Nephron (organoid): ENCODE measurements around the gene MID1.

Source experiments
- H3K27ac Mint-ChIP-seq, 3 experiments: 2 replicates each; pipeline ENCODE4 v1.8.0; 2020; ENCODE audit warnings: mixed read lengths in 3 of 3, mild to moderate bottlenecking in 2 of 3, moderate library complexity in 1 of 3
- H3K27me3 Mint-ChIP-seq: 2 replicates; pipeline ENCODE4 v1.8.0; 2021; ENCODE audit warnings: low read depth, mild to moderate bottlenecking, moderate library complexity, mixed read lengths
- H3K36me3 Mint-ChIP-seq: 2 replicates; pipeline ENCODE4 v1.8.0; 2020; ENCODE audit warnings: low read depth, mixed read lengths
- H3K4me1 Mint-ChIP-seq: 2 replicates; pipeline ENCODE4 v1.8.0; 2020; ENCODE audit warnings: mixed read lengths
- H3K4me3 Mint-ChIP-seq, 3 experiments: 2 replicates each; pipeline ENCODE4 v1.8.0; 2020; ENCODE audit warnings: mild to moderate bottlenecking in 3 of 3, mixed read lengths in 3 of 3, moderate library complexity in 2 of 3
- H3K9me3 Mint-ChIP-seq: 2 replicates; pipeline ENCODE4 v1.8.0; 2020; ENCODE audit warnings: mixed read lengths
- CTCF ChIP-seq, 3 experiments: fragments of 200-600 bp; sonication (generic); IDR thresholded peaks; one replicate each; pipeline ENCODE4 v1.5.0; 2021; ENCODE audit warnings: antibody characterized with exemption in 3 of 3; ENCODE audit not compliant: unreplicated experiment in 3 of 3

The MID1 gene

GRCh38 chrX:10536744-10537143, 83.6 kb downstream of the MID1 start:
- no peaks in the 10 kb centered on the region for H3K9me3 Mint-ChIP-seq
- no peaks in the 10 kb centered on the region for H3K27me3 Mint-ChIP-seq
- TF ChIP-seq CTCF (IDR thresholded peaks at IDR 0.05; ENCODE audit: unreplicated experiment in 3 of 3): no peak
- peaks cover 20% of the 10 kb centered on the region for H3K4me1 Mint-ChIP-seq
- no peaks in the 10 kb centered on the region for H3K36me3 Mint-ChIP-seq
- H3K27ac Mint-ChIP-seq: peak overlapping the region in 2 of 3 experiments; percentile 39 to 44
- H3K4me3 Mint-ChIP-seq: no peak overlapping the region

GRCh38 chrX:10534611-10535010, 85.8 kb downstream of the MID1 start:
- no peak overlapping the region for H3K27ac Mint-ChIP-seq
- no peak overlapping the region for H3K4me3 Mint-ChIP-seq
- H3K4me1 Mint-ChIP-seq: peaks cover 20% of the 10 kb centered on the region
- H3K27me3 Mint-ChIP-seq: no peaks in the 10 kb centered on the region
- TF ChIP-seq CTCF (IDR thresholded peaks at IDR 0.05; ENCODE audit: unreplicated experiment in 3 of 3): no peak
- H3K36me3 Mint-ChIP-seq: no peaks in the 10 kb centered on the region
- H3K9me3 Mint-ChIP-seq: no peaks in the 10 kb centered on the region

GRCh38 chrX:10533696-10534365, 86.6 kb downstream of the MID1 start:
- Mint-ChIP-seq H3K4me1 (peaks cover 13% of the 10 kb centered on the region), H3K4me3 (no peak overlapping the region), H3K27me3 (no peaks in the 10 kb centered on the region), H3K27ac (no peak overlapping the region), H3K9me3 (no peaks in the 10 kb centered on the region), H3K36me3 (no peaks in the 10 kb centered on the region)
- TF ChIP-seq CTCF (IDR thresholded peaks at IDR 0.05; ENCODE audit: unreplicated experiment in 3 of 3): no peak

- no peak for TF ChIP-seq CTCF (IDR thresholded peaks at IDR 0.05; ENCODE audit: unreplicated experiment in 3 of 3)
- Mint-ChIP-seq H3K4me3 (no peak overlapping the region), H3K27ac (no peak overlapping the region), H3K4me1 (peaks cover 5% of the 10 kb centered on the region), H3K36me3 (no peaks in the 10 kb centered on the region), H3K27me3 (no peaks in the 10 kb centered on the region), H3K9me3 (no peaks in the 10 kb centered on the region)
Measured at GRCh38 chrX:10531927-10532326, 88.5 kb downstream of the MID1 start.

- H3K27me3 Mint-ChIP-seq: no peaks in the 10 kb centered on the region
- H3K4me3 Mint-ChIP-seq: no peak overlapping the region
- H3K4me1 Mint-ChIP-seq: peaks cover 5% of the 10 kb centered on the region
- TF ChIP-seq CTCF (IDR thresholded peaks at IDR 0.05; ENCODE audit: unreplicated experiment in 3 of 3): no peak
- H3K36me3 Mint-ChIP-seq: no peaks in the 10 kb centered on the region
- no peak overlapping the region for H3K27ac Mint-ChIP-seq
- no peaks in the 10 kb centered on the region for H3K9me3 Mint-ChIP-seq
Measured at GRCh38 chrX:10529344-10529743, 91.0 kb downstream of the MID1 start.

GRCh38 chrX:10526451-10526850, 93.9 kb downstream of the MID1 start:
- Mint-ChIP-seq H3K27ac (no peak overlapping the region), H3K36me3 (peaks cover 1% of the 10 kb centered on the region), H3K9me3 (no peaks in the 10 kb centered on the region), H3K4me1 (peaks cover 5% of the 10 kb centered on the region), H3K4me3 (no peak overlapping the region), H3K27me3 (no peaks in the 10 kb centered on the region)
- no peak for TF ChIP-seq CTCF (IDR thresholded peaks at IDR 0.05; ENCODE audit: unreplicated experiment in 3 of 3)
